IPS-15b (cell line): ENCODE results near the gene CNMD.

Experiments
- H3K27me3 ChIP-seq: one replicate; pipeline ENCODE4 v1.6.1; 2013; ENCODE audit warnings: low read length; ENCODE audit not compliant: control insufficient read depth, insufficient read depth
- H3K36me3 ChIP-seq: one replicate; pipeline ENCODE4 v1.6.1; 2013; ENCODE audit warnings: low read length; ENCODE audit not compliant: control insufficient read depth, insufficient read depth
- H3K4me1 ChIP-seq: one replicate; pipeline ENCODE4 v1.6.1; 2013; ENCODE audit warnings: mild to moderate bottlenecking, low read length; ENCODE audit not compliant: control insufficient read depth, insufficient read depth
- H3K4me3 ChIP-seq: one replicate; pipeline ENCODE4 v1.5.1; 2013; ENCODE audit warnings: low read depth, low read length
- H3K9ac ChIP-seq: one replicate; pipeline ENCODE4 v1.6.1; 2013; ENCODE audit warnings: low read depth, mild to moderate bottlenecking, low read length
- H3K9me3 ChIP-seq: one replicate; pipeline ENCODE4 v1.6.1; 2013; ENCODE audit warnings: mild to moderate bottlenecking, low read length; ENCODE audit not compliant: control insufficient read depth, insufficient read depth

The CNMD gene

DNA sequence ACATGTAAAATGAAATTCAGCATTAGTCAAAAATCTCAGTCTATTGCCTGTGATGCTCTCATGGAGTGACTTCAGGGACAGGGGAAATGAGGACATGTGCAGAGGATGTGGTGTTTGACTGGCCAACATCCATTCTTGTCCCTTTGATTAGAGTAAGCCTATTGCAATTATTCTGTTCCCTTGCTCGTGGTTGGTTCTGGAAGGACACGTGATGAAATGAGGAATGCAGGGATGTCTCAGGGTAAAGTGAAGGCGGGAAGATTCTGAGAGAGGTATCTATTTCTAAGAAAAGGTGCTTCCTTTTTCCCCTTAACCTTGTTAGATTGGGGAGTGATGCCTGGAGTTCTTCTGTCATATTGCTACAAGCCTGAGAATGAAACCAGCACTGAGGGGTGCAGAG is 37.1 kb upstream of the CNMD start:
- no peak overlapping the region for H3K4me3 ChIP-seq
- no peaks in the 10 kb centered on the region for H3K4me1 ChIP-seq
- no peaks in the 10 kb centered on the region for H3K36me3 ChIP-seq
- no peaks in the 10 kb centered on the region for H3K27me3 ChIP-seq
- H3K9me3 ChIP-seq: no peaks in the 10 kb centered on the region
- H3K9ac ChIP-seq: no peak overlapping the region

DNA sequence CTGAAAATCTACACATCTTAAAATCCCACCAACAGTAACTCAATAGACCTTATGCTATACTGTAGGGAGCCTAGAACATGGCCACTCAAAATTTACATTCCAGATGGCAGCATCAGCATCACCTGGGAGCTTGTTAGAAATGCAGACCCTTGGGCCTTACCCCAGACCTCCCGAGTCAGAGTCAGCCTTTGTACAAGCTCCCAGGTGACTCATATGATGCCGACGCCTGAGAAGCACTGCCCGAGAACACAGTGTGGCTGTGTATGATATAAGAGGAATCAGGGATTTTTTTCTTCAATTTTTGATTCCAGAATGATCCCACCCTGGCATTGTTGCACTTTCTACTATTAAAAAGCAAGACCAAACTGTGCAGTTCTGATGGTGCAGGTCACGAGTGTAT is 35.9 kb upstream of the CNMD start:
- H3K4me1 ChIP-seq: no peaks in the 10 kb centered on the region
- no peaks in the 10 kb centered on the region for H3K27me3 ChIP-seq
- no peaks in the 10 kb centered on the region for H3K36me3 ChIP-seq
- no peak overlapping the region for H3K9ac ChIP-seq
- no peak overlapping the region for H3K4me3 ChIP-seq
- H3K9me3 ChIP-seq: no peaks in the 10 kb centered on the region

DNA sequence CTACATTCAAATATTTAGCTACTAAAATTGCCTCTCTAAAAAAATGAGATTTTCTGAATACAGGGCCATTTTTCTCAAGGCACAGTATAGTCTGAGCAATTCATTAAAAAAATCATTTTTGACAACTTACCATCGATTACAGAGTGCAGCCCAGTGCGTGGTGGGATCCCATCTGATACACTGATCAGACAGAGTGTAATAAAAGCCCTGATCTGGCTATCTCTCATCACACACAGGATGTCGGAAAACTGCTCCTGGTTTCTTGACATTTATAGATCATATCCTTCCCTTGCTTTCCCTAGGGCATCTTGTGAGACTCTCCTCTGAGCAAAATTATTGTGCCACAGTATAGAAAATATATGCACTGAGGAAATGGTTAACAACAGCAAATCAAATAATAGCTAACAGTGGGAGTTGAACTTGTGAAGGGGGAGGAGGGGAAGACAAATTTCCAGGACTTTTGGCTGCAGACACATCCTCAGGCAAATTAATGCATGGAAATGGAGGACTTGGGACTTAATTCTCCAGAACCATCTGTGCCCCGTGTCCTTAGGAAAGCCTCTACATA is 28.4 kb upstream of the CNMD start:
- Histone ChIP-seq H3K9me3 (no peaks in the 10 kb centered on the region), H3K4me1 (no peaks in the 10 kb centered on the region), H3K4me3 (no peak overlapping the region), H3K27me3 (no peaks in the 10 kb centered on the region), H3K9ac (no peak overlapping the region), H3K36me3 (no peaks in the 10 kb centered on the region)

DNA sequence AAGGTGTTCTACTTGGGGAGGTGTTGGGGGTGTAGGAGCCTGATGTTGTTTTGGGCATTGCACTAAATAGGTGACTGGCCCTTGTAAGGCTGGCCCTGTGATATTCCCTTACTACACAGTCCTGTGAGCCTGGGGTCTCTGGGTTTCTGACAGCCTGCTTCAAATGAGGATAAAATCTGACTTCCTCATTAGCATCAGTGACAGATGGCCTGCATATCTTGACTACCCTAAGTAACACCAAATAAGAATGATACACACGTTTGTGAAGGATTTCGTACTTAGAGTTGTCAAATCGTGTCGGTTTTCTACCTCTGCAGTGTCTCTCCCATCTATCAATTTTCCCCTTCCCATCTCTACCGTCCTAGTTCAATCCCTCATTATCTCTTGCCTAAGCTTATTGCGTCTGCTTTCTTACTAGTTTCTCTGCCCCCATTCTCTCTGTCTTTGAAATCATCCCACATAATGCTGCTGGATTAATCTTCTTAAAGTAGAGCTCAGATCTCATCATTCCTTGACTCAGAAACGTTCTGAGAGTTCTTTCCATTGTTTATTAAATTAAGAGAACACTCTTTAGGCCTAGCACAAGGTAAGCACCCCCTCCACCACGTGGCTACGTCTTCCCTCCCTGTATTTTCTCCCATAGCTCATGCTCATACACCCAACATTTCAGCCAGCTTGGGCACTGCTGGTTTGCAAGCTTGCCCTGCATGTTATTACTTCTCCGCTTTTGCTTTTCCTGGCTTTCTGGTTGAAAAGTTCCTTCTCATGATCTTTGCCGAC is 26.2 kb upstream of the CNMD start:
- Histone ChIP-seq H3K36me3 (no peaks in the 10 kb centered on the region), H3K27me3 (no peaks in the 10 kb centered on the region), H3K4me3 (no peak overlapping the region), H3K9me3 (no peaks in the 10 kb centered on the region), H3K4me1 (no peaks in the 10 kb centered on the region), H3K9ac (no peak overlapping the region)

DNA sequence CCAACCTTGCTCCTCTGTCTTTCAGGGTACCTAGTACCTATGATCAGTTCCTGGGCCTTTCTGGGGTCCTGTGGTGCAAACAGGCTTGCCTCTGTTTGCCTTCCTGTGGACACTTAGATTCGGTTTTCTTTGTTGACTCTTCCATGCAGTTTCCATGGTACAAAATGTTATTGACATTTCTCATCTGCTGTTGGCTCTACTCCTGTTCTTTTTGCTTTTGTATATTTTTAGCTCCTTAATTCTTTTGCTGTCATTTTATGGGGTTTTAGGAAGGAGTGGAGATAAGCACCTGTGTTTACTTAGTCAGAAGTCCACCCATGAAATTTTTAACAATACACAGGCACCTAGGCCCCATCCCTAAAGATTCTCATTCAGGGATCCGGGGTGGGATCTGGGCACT is 20.5 kb upstream of the CNMD start:
- no peak overlapping the region for H3K4me3 ChIP-seq
- no peaks in the 10 kb centered on the region for H3K36me3 ChIP-seq
- no peaks in the 10 kb centered on the region for H3K27me3 ChIP-seq
- H3K4me1 ChIP-seq: peaks cover 4% of the 10 kb centered on the region
- no peak overlapping the region for H3K9ac ChIP-seq
- no peaks in the 10 kb centered on the region for H3K9me3 ChIP-seq

DNA sequence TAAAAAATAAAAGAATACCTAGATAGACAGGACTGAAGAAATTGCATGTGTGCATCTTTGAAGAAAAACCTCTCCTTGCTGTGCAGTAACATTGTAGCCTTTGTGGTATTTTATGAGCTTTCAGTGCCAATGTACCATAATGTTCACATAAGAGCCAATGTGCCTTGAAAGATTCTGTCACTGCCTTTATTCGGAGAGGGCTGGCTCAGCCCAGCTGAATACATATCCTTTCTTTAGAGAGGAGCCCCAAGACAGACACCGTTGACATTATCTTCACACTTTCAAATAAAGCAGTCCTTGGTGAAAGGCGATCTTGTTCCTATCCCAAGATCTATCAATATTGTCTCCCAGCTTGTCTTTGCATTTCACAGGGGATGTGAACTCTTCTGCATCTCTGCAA is 18.5 kb upstream of the CNMD start:
- Histone ChIP-seq H3K27me3 (no peaks in the 10 kb centered on the region), H3K9ac (no peak overlapping the region), H3K9me3 (no peaks in the 10 kb centered on the region), H3K36me3 (no peaks in the 10 kb centered on the region), H3K4me1 (peaks cover 4% of the 10 kb centered on the region), H3K4me3 (no peak overlapping the region)

DNA sequence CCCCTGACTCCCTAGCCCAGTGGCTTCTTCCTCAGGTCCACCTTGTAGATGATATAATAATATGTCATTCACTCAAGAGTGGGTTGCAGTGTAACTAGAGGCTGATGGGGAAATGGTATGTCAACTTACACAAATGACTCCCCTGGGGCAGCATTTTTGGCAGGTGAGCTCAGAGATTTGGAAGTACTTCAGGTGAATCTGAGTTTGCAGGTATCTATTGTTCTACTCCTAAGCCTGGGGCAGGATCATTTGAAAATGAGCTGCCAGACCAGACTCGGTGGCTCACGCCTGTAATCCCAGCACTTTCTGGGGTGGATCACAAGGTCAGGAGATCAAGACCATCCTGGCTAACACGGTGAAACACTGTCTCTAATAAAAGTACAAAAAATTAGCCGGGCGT is 11.6 kb upstream of the CNMD start:
- H3K27me3 ChIP-seq: no peaks in the 10 kb centered on the region
- no peak overlapping the region for H3K9ac ChIP-seq
- no peaks in the 10 kb centered on the region for H3K36me3 ChIP-seq
- H3K9me3 ChIP-seq: no peaks in the 10 kb centered on the region
- no peaks in the 10 kb centered on the region for H3K4me1 ChIP-seq
- H3K4me3 ChIP-seq: no peak overlapping the region

DNA sequence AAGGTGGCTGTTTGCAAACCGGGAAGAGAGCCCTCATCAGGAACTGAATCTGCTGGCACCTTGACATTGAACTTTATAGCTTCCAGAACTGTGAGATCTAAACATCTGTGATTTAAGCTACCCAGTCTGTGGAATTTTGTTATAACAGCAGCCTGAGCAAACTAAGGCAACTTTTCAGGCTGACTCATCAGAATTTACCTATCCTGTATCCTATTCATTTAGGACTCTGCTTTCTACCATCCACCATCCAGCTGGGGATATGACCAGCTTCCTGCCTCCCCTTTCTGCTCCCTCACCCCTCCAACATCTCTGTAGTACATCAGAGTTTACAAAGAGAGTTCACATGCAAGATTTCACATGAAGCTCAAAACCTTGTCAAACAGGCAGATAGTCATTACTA is 11.1 kb upstream of the CNMD start:
- no peaks in the 10 kb centered on the region for H3K27me3 ChIP-seq
- no peaks in the 10 kb centered on the region for H3K9me3 ChIP-seq
- no peak overlapping the region for H3K9ac ChIP-seq
- no peaks in the 10 kb centered on the region for H3K36me3 ChIP-seq
- no peaks in the 10 kb centered on the region for H3K4me1 ChIP-seq
- no peak overlapping the region for H3K4me3 ChIP-seq

DNA sequence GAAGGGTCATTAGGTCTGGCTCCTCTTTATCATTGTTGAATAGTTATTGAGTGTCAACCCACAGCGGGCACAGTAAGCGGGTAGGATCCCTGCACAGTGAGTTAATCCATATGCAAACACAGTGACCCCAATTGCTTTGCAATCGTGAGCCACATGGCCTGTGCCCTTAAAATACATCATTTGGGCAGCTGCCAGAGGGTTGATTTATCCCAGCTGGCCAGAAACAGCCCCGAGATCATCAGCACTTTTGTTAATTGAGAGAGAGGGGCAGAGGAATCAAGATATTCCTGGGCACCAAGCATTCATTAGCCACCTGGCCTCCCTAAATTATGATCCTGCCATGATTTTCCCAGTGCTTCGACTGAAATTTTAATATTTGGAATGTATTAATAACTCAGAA is 9.8 kb upstream of the CNMD start:
- Histone ChIP-seq H3K36me3 (no peaks in the 10 kb centered on the region), H3K27me3 (no peaks in the 10 kb centered on the region), H3K9me3 (no peaks in the 10 kb centered on the region), H3K4me3 (no peak overlapping the region), H3K4me1 (no peaks in the 10 kb centered on the region), H3K9ac (no peak overlapping the region)

DNA sequence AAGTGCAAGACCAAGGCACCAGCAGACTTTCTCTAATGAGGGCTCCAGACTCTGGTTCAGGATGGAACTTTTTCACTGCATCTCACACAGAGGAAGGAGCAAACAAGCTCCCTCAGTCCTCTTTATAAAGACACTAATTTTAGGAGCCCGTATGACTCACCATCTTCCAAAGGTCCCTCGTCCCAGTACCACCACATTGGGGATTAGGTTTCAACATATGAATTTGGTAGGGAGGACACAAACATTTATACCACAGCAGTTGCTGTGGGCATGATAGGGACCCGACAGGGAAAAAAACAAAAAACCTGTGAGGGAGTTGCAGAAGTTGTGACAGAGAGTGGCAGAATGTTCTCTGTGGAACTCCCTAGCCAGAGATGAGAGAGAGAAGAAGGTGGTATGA is 6.5 kb upstream of the CNMD start:
- Histone ChIP-seq H3K4me3 (no peak overlapping the region), H3K4me1 (no peaks in the 10 kb centered on the region), H3K9me3 (no peaks in the 10 kb centered on the region), H3K9ac (no peak overlapping the region), H3K27me3 (no peaks in the 10 kb centered on the region), H3K36me3 (no peaks in the 10 kb centered on the region)

DNA sequence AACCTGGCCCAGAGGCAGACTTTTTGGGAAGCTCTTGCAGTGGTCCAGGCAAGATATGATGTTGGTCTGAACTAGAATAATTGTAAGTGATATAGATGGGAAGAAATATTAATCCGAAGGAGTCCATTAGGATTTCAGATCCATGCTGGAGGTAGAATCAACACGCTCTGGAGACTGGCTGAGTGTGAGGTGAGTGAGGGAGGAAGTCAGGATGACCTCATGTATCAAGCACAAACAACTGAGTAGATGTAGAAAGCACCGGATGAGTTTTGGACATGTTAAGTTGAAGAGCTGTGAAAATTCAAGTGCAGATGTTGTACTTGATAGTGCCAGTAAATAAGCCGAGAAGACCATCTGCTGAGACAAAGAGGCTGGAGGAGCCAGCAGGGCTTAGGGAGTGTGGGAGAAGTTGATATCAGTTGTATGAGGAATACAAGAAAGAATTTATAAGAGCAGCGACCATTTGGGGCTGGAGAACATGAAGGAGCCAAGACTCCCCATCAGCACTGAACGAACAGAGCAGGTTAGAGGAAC is 5.3 kb upstream of the CNMD start:
- no peak overlapping the region for H3K4me3 ChIP-seq
- no peaks in the 10 kb centered on the region for H3K4me1 ChIP-seq
- no peak overlapping the region for H3K9ac ChIP-seq
- no peaks in the 10 kb centered on the region for H3K9me3 ChIP-seq
- H3K36me3 ChIP-seq: no peaks in the 10 kb centered on the region
- no peaks in the 10 kb centered on the region for H3K27me3 ChIP-seq

DNA sequence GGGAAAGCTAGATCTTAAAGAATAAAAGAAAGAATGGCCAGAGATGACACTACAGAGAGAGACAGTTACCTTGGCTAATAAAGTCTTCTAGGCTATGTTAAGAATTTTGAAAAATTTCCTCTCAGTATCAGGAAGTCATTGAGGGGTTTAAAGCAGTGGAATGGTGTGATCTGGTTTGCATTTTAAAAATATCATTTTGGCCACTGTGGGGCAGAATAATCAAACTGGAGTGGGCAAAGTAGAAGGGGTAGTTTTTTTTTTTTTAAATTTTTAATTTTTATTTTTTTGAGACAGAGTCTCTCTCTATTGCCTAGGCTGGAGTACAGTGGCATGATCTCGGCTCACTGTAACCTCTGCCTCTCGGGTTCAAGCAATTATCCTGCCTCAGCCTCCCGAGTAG is 4.4 kb upstream of the CNMD start:
- Histone ChIP-seq H3K36me3 (no peaks in the 10 kb centered on the region), H3K9me3 (no peaks in the 10 kb centered on the region), H3K9ac (no peak overlapping the region), H3K4me1 (no peaks in the 10 kb centered on the region), H3K4me3 (no peak overlapping the region), H3K27me3 (no peaks in the 10 kb centered on the region)
